IPS DF 19.7 (cell line): ENCODE data around the gene MYO7B.
"Not testable (repeated sequence)": the region's sequence is repeated elsewhere in the genome, so short reads cannot be mapped to it uniquely, and the experiment has no call there.

ENCODE experiments used
- DNase-seq: peaks from one replicate; pipeline ENCODE4 v3.0.0-alpha.2; 2013; ENCODE audit warnings: low read depth, low spot score

Gene MYO7B

DNA sequence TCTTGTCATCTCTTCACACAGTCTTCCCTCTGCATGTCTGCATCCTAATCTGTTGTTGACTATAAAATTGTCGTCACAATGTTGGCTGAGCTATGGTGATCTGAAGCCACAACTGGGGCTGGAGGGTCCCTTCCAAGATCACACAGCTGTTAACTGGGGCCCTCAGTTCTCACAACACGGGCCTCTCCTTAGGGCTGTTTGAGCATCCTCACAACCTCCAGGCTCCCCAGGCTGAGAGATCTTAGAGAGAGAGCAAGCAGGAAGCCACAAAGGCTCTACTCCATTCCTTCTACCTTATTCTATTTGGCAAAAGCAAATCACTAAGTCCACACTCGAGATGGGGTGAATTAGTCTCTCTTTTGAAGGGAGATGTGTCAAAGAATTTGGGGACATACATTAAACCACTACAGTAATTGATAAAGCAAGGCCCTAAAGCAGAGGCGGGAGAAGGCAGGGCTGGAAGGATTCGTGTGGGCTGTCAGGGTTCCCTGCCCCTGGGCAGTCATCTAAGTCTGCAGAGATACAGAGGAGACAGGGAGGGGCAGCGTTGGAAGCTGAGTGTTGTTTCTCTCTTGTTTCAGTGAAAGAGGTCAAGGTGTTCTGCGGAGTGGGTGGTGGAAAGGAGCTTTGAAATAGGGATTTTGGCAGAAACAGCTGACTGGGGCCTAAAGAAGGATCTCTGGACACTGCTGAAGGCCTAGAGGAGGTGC is 15.9 kb downstream of the MYO7B start:
- DNase-seq = no peak

- no peak for DNase-seq
Observed at GRCh38 chr2:127552336-127552735, 16.9 kb downstream of the MYO7B start.

DNA sequence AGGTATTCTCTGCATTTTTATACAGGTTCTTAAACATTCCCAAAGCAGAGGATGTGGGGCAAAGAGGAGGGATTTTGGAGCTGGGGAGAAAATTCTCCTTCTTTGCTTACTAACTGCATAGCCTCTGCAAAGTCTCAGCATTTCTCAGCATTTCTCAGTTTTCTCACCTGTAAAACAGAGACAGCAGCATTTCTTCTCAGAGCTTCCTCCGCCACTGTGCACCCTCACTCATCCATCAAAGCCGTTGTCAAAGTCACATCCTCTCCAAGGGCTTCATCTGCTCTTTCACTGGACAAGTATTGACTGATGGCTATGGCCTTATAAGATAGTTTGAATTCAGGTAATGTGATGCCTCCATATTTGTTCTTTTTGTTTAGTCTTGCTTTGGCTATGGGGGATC is 17.4 kb downstream of the MYO7B start:
- no peak for DNase-seq

GRCh38 chr2:127558911-127559310 is 23.4 kb downstream of the MYO7B start:
- DNase-seq = no peak

- DNase-seq = no peak
Observed at GRCh38 chr2:127559454-127559853, 24.0 kb downstream of the MYO7B start.

GRCh38 chr2:127560201-127560930 is 24.9 kb downstream of the MYO7B start:
- no peak for DNase-seq

DNA sequence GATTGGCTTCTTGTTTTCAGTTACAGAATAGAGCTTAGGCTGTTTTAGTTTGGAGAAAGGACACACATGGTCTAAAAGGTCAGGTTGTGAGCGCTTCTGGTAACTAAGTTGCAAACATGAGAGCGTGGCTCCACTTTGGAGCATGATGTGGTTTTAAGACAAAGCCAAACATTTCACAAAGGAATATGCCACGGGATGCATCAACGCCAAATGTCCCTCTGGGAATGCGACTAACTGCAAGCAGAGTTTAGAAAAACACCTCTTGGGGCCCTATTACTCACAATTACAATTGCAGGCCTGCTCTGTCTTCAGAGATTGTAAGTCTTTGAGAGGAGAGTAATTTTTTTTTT is 25.4 kb downstream of the MYO7B start:
- no peak for DNase-seq

DNA sequence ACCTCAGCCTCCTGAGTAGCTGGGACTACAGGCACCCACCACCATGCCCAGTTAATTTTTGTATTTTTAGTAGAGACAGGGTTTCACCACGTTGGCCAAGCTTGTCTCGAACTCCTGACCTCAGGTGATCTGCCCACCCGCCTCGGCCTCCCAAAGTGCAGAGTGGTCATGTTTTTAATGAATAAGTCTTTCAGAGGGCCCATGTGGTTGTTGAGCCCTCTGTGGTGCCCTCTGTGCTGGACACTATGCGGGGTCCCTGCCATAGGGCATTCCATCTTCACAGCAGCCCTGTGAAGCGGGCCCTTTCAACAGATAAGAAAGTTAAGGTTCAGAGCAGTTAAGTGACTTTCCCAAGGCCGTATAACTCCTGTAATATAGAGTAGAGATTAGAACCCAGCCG is 25.9 kb downstream of the MYO7B start:
- no peak for DNase-seq

- no peak for DNase-seq
Observed at GRCh38 chr2:127562936-127563335, 27.5 kb downstream of the MYO7B start.

DNA sequence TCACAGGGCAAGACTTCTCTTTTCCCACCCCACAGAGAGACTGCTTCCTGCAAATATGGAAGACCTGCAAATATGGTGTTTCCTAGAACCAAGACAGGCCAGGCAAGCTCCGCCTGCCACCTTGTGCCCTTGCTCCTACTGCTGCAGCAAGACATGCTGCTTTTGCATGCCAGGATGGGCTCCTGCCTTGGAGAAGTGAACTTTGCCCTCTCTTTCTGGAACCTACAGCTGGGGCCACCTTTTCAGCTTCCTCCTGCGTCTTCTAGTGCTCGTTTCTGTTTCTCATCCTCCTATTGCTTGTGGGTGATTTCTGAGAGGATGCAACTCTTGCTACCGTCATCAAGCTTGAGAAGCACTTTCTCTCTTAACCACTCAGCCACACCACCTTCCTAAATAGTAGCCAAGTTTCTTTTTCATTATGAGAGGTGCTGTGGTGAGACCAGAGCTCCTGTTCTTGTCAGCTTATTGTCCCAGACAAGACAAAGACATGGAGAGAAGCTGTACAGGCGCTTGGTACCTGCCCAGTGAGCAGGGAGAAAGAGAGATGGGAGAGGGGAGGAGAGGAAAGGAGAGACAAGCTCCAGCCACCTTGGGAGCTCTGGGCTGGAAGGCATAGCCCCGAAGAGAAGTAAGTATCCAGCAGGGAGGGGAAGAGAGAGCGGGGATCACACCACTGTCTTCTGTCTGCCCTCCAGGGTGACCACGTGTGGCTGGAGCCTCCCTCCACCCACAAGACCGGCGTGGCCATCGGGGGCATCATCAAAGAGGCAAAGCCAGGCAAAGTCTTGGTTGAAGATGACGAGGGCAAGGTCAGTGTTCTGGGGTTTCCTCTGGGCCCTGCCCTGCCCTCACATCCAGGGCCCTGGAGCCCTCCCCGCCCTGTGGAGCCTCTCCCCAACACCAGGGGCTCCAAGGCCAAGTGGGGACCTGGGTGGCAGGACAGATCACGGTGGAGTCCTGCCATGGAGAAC is 28.3 kb downstream of the MYO7B start:
- DNase-seq = no peak

GRCh38 chr2:127564429-127565260 is 29.2 kb downstream of the MYO7B start:
- no peak for DNase-seq

GRCh38 chr2:127565261-127566138 is 30.0 kb downstream of the MYO7B start:
- no peak for DNase-seq

DNA sequence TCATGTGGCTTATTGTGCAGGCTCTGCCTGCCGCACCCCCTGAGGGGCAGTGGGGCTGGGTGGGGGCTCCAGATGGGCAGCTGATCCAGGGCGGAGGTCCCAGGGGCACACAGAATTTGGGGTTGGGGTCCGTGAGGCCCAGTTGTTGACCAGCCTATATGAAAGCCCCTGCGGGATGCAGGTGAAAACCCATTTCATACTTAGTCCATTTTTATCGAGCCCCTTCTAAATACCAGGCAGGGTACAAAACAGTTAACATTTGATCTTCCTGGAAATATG is 30.6 kb downstream of the MYO7B start:
- DNase-seq = no peak

DNA sequence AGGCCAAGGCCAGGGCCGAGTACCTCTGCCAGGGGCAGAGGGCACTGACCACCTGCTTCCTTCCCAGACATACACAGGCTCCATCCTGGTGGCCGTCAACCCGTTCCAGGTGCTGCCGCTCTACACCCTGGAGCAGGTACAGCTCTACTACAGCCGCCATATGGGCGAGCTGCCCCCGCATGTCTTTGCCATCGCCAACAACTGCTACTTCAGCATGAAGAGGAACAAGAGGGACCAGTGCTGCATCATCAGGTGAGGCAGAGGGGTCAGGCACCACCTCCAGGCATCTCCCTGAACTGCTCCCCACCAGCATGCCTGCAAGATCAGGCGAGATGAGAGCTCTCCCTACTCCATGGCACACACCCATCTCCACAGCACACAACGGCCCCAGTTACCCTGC is 31.1 kb downstream of the MYO7B start:
- no peak for DNase-seq

GRCh38 chr2:127567351-127567854 is 31.9 kb downstream of the MYO7B start:
- DNase-seq = no peak

GRCh38 chr2:127568128-127568527 is 32.6 kb downstream of the MYO7B start:
- no peak for DNase-seq

DNA sequence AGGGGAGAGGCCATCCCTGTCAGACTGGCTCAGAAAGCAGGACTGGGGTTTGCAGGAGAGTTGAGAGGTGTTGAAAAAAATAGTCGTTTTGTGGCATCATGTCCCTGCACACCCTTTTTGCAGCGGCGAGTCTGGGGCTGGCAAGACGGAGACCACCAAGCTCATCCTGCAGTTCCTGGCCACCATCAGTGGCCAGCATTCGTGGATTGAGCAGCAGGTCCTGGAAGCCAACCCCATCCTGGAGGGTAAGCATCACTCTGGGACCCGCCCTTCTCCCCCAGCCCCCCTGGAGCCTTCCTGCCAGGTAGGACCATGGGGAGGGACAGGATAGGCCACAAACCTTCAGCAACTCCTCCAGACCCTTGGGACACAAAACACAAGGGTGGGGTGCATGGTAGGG is 34.2 kb downstream of the MYO7B start:
- DNase-seq = no peak

- no peak for DNase-seq
Observed at GRCh38 chr2:127570282-127571250, 35.1 kb downstream of the MYO7B start.

- not testable (repeated sequence) for DNase-seq
Observed at GRCh38 chr2:127572352-127572751, 36.9 kb downstream of the MYO7B start.
